HG03060 (cell line): Measurements from ENCODE around the gene EIF2S3B.

Source experiments
- ATAC-seq: cut with Tn5 transposase; IDR thresholded peaks from one replicate; pipeline ENCODE4 v1.9.1; 2021; ENCODE audit warnings: low read depth, moderate number of reproducible peaks; ENCODE audit not compliant: unreplicated experiment

Gene EIF2S3B

DNA sequence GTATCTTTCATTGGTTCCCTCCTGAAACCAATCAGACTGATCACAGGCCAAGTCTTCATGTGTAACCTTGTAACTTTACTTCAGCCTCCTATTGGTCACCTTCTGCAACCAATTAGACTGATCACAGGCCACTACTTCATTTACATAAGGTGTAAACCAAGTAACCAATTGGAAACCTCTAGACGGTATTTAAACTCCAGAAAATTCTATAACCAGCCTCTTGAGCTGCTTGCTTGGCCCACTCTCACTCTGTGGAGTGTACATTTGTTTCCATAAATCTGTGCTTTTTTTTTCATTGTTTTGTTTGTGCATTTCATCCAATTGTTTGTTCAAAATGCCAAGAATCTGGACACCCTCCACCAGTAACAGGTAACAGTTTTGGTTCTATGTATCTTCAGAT lies 47.5 kb downstream of the EIF2S3B start:
- no peak for ATAC-seq

GRCh38 chr12:10554228-10554755 lies 48.6 kb downstream of the EIF2S3B start:
- no peak for ATAC-seq

- ATAC-seq: no peak
These were observed 49.2 kb downstream of the EIF2S3B start for GRCh38 chr12:10554756-10555481.

GRCh38 chr12:10557329-10557728 lies 51.6 kb downstream of the EIF2S3B start:
- ATAC-seq: no peak

GRCh38 chr12:10557766-10558165 lies 52.1 kb downstream of the EIF2S3B start:
- no peak for ATAC-seq
